SK-N-SH (cell line): ENCODE measurements around the gene BABAM2. TPM values are rescaled to one million over a fixed set of nuclear protein-coding genes. Genes with fewer than 3 reads are reported as not detected.

ENCODE experiments used
- CTCF ChIA-PET: fragments of 300-600, 350-600 bp; formaldehyde crosslinking; extraction: SDS; loops from one replicate; lab custom pipeline; 2021; lab: Yijun Ruan, JAX
- POLR2A ChIA-PET: fragments of 350-600 bp; sonication (Branson Sonifier 250); formaldehyde crosslinking; extraction: SDS; loops from one replicate; lab custom pipeline; 2020; ENCODE audit warnings: antibody characterized with exemption, inconsistent platforms; lab: Yijun Ruan, JAX
- DNase-seq: peaks from one replicate; pipeline ENCODE4 v3.0.0; 2012
- H2AFZ ChIP-seq: fragments of 200-600 bp; sonication (generic); 2 replicates; pipeline ENCODE4 v1.8.1; 2016; ENCODE audit warnings: antibody characterized with exemption, mild to moderate bottlenecking, low read depth
- H3F3A ChIP-seq: fragments of 200-600 bp; sonication (generic); replicated peaks from 2 replicates; pipeline ENCODE3; 2016; ENCODE audit warnings: antibody characterized with exemption, mild to moderate bottlenecking; ENCODE audit not compliant: insufficient read depth
- H3K27ac ChIP-seq, 2 experiments: fragments of 200-500 bp in 1 of 2; fragments of 200-600 bp in 1 of 2; sonication (Bioruptor generic) in 1 of 2; sonication (generic), shearing (Covaris generic) in 1 of 2; 2 replicates each; pipeline versions ENCODE4 v1.5.1 to v1.6.1; 2014 to 2016; ENCODE audit warnings: low read depth in 2 of 2, inconsistent platforms in 1 of 2, low read length in 1 of 2, mild to moderate bottlenecking in 1 of 2, mixed read lengths in 1 of 2
- H3K27me3 ChIP-seq: fragments of 200-600 bp; sonication (generic), shearing (Covaris generic); 2 replicates; pipeline ENCODE4 v1.6.1; 2016; ENCODE audit warnings: mixed run types; ENCODE audit not compliant: insufficient read depth
- H3K36me3 ChIP-seq, 2 experiments: fragments of 200-500 bp in 1 of 2; fragments of 200-600 bp in 1 of 2; sonication (Bioruptor generic) in 1 of 2; sonication (generic) in 1 of 2; replicated peaks in 1 of 2; 2 replicates each; pipeline versions ENCODE3 to v1.5.1; 2014 to 2016; ENCODE audit warnings: low read length in 1 of 2, mild to moderate bottlenecking in 1 of 2; ENCODE audit not compliant: insufficient read depth in 2 of 2, control insufficient read depth in 1 of 2
- H3K4me1 ChIP-seq, 2 experiments: fragments of 200-500 bp in 1 of 2; fragments of 200-600 bp in 1 of 2; sonication (Bioruptor generic) in 1 of 2; sonication (generic), shearing (Covaris generic) in 1 of 2; 2 replicates each; pipeline versions ENCODE4 v1.5.1 to v1.6.1; 2014 to 2016; ENCODE audit warnings: low read depth in 1 of 2, low read length in 1 of 2, mixed run types in 1 of 2; ENCODE audit not compliant: insufficient read depth in 2 of 2, control insufficient read depth in 1 of 2
- H3K4me2 ChIP-seq: fragments of 200-600 bp; sonication (generic), shearing (Covaris generic); 2 replicates; pipeline ENCODE4 v1.6.1; 2017; ENCODE audit warnings: mixed run types
- H3K4me3 ChIP-seq, 2 experiments: fragments of 200-500 bp in 1 of 2; fragments of 200-600 bp in 1 of 2; sonication (Bioruptor generic) in 1 of 2; sonication (generic), shearing (Covaris generic) in 1 of 2; 2 replicates each; pipeline versions ENCODE4 v1.5.1 to v1.8.1; 2014 to 2016; ENCODE audit warnings: low read depth in 2 of 2, inconsistent platforms in 1 of 2, low read length in 1 of 2, mild to moderate bottlenecking in 1 of 2, mixed read lengths in 1 of 2, moderate library complexity in 1 of 2
- H3K79me2 ChIP-seq: fragments of 200-600 bp; sonication (generic); 2 replicates; pipeline ENCODE4 v1.8.1; 2017; ENCODE audit warnings: mild to moderate bottlenecking; ENCODE audit not compliant: insufficient read depth
- H3K9ac ChIP-seq: fragments of 200-600 bp; sonication (generic); 2 replicates; pipeline ENCODE4 v1.6.1; 2017; ENCODE audit warnings: mixed run types
- H3K9me2 ChIP-seq: fragments of 200-600 bp; sonication (generic); 2 replicates; pipeline ENCODE4 v1.6.1; 2017; ENCODE audit warnings: mixed run types
- H3K9me3 ChIP-seq: fragments of 200-600 bp; sonication (generic); 2 replicates; pipeline ENCODE4 v1.6.1; 2017; ENCODE audit warnings: mixed run types, mild to moderate bottlenecking, moderate library complexity
- H4K20me1 ChIP-seq: fragments of 200-600 bp; sonication (generic); 2 replicates; pipeline ENCODE4 v1.6.1; 2017; ENCODE audit warnings: mild to moderate bottlenecking, mixed run types; ENCODE audit not compliant: insufficient read depth
- CTCF ChIP-seq: fragments of 200-600 bp; sonication (generic); IDR thresholded peaks from 2 replicates; pipeline ENCODE4 v1.6.1; 2017; ENCODE audit warnings: antibody characterized with exemption, mild to moderate bottlenecking, moderate library complexity
- FOSL2 ChIP-seq: IDR thresholded peaks from 2 replicates; pipeline ENCODE4 v1.4.0; 2012; ENCODE audit warnings: low read depth, mild to moderate bottlenecking, moderate library complexity, borderline replicate concordance
- FOXJ3 ChIP-seq: sonication (generic); formaldehyde crosslinking; IDR thresholded peaks from 2 replicates; pipeline ENCODE4 v1.5.1; 2020; ENCODE audit warnings: mild to moderate bottlenecking, missing genetic modification reagents
- IRF3 ChIP-seq: fragments of 150-350 bp; IDR thresholded peaks from 2 replicates; pipeline ENCODE4 v1.6.1; 2016; ENCODE audit warnings: mild to moderate bottlenecking, low read depth, low read length
- MAX ChIP-seq: IDR thresholded peaks from 2 replicates; pipeline ENCODE4 v1.4.0; 2012; ENCODE audit warnings: low read depth
- MEF2A ChIP-seq: IDR thresholded peaks from 2 replicates; pipeline ENCODE4 v1.4.0; 2012; ENCODE audit warnings: low read depth, borderline replicate concordance
- PBX3 ChIP-seq: IDR thresholded peaks from 2 replicates; pipeline ENCODE4; 2012
- RXRA ChIP-seq: IDR thresholded peaks from 2 replicates; pipeline ENCODE4 v1.4.0; 2012; ENCODE audit warnings: low read depth, mild to moderate bottlenecking, borderline replicate concordance
- SIN3A ChIP-seq: IDR thresholded peaks from 2 replicates; pipeline ENCODE4 v1.6.1; 2012; ENCODE audit warnings: low read depth, mild to moderate bottlenecking, low read length, moderate library complexity, borderline replicate concordance
- USF1 ChIP-seq: IDR thresholded peaks from 2 replicates; pipeline ENCODE4 v1.4.0; 2012; ENCODE audit warnings: low read depth, borderline replicate concordance
- USF2 ChIP-seq: fragments of 150-350 bp; IDR thresholded peaks from 2 replicates; pipeline ENCODE4 v1.6.1; 2017; ENCODE audit warnings: antibody characterized with exemption, low read length, low read depth, borderline replicate concordance
- ZBTB33 ChIP-seq: IDR thresholded peaks from 2 replicates; pipeline ENCODE4 v1.4.0; 2012; ENCODE audit warnings: low read depth, borderline replicate concordance
- WGBS: methylation state at CpG from one replicate; pipeline ENCODE4 v1.1.6; 2017; ENCODE audit warnings: low lambda C conversion rate; 5-methylcytosine and 5-hydroxymethylcytosine counted together
- polyA plus RNA-seq, 3 experiments: library from polyadenylated mRNA; depleted of rRNA; stranded (reverse); fragments of >200 nt; gene quantifications; 2 replicates each; pipeline ENCODE4 v1.2.3, GENCODE V29; 2012

BABAM2 gene
- polyA plus RNA-seq, 1 of the 3 experiments (the other 2 are of a cell fraction), result 34.0 TPM

GRCh38 chr2:28274911-28275685 is 384.6 kb downstream of the BABAM2 start (continued):
- TF ChIP-seq USF1, result peak; percentile 86
- TF ChIP-seq MEF2A, result 0 out of 2 replicates have a peak, but pooled peaks have one; percentile 60

GRCh38 chr2:28276076-28276618 is 385.6 kb downstream of the BABAM2 start:
- H3K27ac ChIP-seq, result peak overlapping the region; percentile 61 to 96
- H3K4me3 ChIP-seq, result no peak overlapping the region
- no peaks in the 10 kb centered on the region for H3K9me3 ChIP-seq
- H3K9me2 ChIP-seq, result no peaks in the 10 kb centered on the region
- no peaks in the 10 kb centered on the region for H3K36me3 ChIP-seq
- no peaks in the 10 kb centered on the region for H3K79me2 ChIP-seq
- H3K4me2 ChIP-seq, result peak overlapping the region; percentile 65
- no peaks in the 10 kb centered on the region for H4K20me1 ChIP-seq
- H3K9ac ChIP-seq, result peak overlapping the region; percentile 60
- DNase-seq, result no peak
- H3K27me3 ChIP-seq, result no peaks in the 10 kb centered on the region
- no peak overlapping the region for H2AFZ ChIP-seq
- CTCF ChIA-PET, result interaction anchor here (1.6 kb wide), 1 partner anchor 8 kb away, joined by 4 read pairs; no protein-coding TSS in a partner anchor
- H3F3A ChIP-seq, result peaks cover 29% of the 10 kb centered on the region
- 11% methylated on average over 11 of the region's 11 CpGs for WGBS
- peaks cover 11 to 36% of the 10 kb centered on the region in 2 experiments; a peak in 3 of 4 replicates for H3K4me1 ChIP-seq
- POLR2A ChIA-PET, result no interaction called here
- TF ChIP-seq FOXJ3 (CRISPR knock-in tag), result no peak
- peak; percentile 98 for TF ChIP-seq MEF2A
- TF ChIP-seq PBX3, result peak; percentile 81
- no peak for TF ChIP-seq IRF3
- no peak for TF ChIP-seq CTCF
- no peak; the same call in 1 of the 2 replicates for TF ChIP-seq USF1
- TF ChIP-seq FOSL2, result peak; percentile 99
- peak; percentile 94 for TF ChIP-seq RXRA
- TF ChIP-seq ZBTB33, result peak; percentile 84
- peak; percentile 38; the same call in 1 of the 2 replicates for TF ChIP-seq SIN3A
- no peak for TF ChIP-seq USF2
- TF ChIP-seq MAX, result peak; percentile 78
